PC-3 (cell line): ENCODE data around the gene MAML3. TPM values are rescaled to one million over a fixed set of nuclear protein-coding genes. Genes with fewer than 3 reads are reported as not detected.

Source experiments
- ATAC-seq: fragments of 200-7000 bp; cut with Tn5 transposase; 2 replicates; pipeline ENCODE4 v1.9.1; 2020; ENCODE audit warnings: mild to moderate bottlenecking, moderate library complexity
- BruUV-seq: library from RNA; stranded (reverse); fragments of 400-500 nt; replicated peaks from 2 replicates; lab custom pipeline; 2021; lab: Mats Ljungman, UMichigan
- CTCF ChIA-PET: fragments of 300-600 bp; sonication (Branson Sonifier 250); formaldehyde crosslinking; loops from one replicate; lab custom pipeline; 2022; ENCODE audit warnings: antibody characterized with exemption; lab: Charles Lee
- POLR2A ChIA-PET: fragments of 300-600 bp; sonication (Branson Sonifier 250); formaldehyde crosslinking; loops from one replicate; lab custom pipeline; 2022; ENCODE audit warnings: antibody characterized with exemption; ENCODE audit not compliant: unreplicated experiment; lab: Charles Lee
- DNase-seq: peaks from one replicate; pipeline ENCODE4 v3.0.0-alpha.2; 2015
- H2AFZ ChIP-seq: fragments of 300-600 bp; sonication (generic); 2 replicates; pipeline ENCODE4 v1.6.0; 2016; ENCODE audit warnings: antibody characterized with exemption, low read length
- H3F3A ChIP-seq: fragments of 300-600 bp; sonication (generic); one replicate; pipeline ENCODE4 v1.6.0; 2017; ENCODE audit warnings: antibody characterized with exemption, low read length, control low read depth, mild to moderate bottlenecking; ENCODE audit not compliant: unreplicated experiment
- H3K27ac ChIP-seq: fragments of 300-600 bp; sonication (generic); 2 replicates; pipeline ENCODE4 v1.5.1; 2016; ENCODE audit warnings: mild to moderate bottlenecking, low read length
- H3K27me3 ChIP-seq: fragments of 300-600 bp; sonication (generic); 2 replicates; pipeline ENCODE4 v1.6.1; 2016; ENCODE audit warnings: low read length, mixed read lengths
- H3K36me3 ChIP-seq: fragments of 300-600 bp; sonication (generic); 2 replicates; pipeline ENCODE4 v1.6.1; 2016; ENCODE audit warnings: low read depth, mixed run types, low read length, mixed read lengths
- H3K4me1 ChIP-seq: fragments of 300-600 bp; sonication (generic); 2 replicates; pipeline ENCODE4 v1.5.1; 2016; ENCODE audit warnings: low read length; ENCODE audit not compliant: insufficient read depth
- H3K4me2 ChIP-seq: fragments of 300-600 bp; sonication (generic); 2 replicates; pipeline ENCODE4 v1.6.0; 2016; ENCODE audit warnings: low read length
- H3K4me3 ChIP-seq: fragments of 300-600 bp; sonication (generic); 2 replicates; pipeline ENCODE4 v1.5.1; 2016; ENCODE audit warnings: mild to moderate bottlenecking, low read length, mixed read lengths
- H3K79me2 ChIP-seq: fragments of 300-600 bp; sonication (generic); 2 replicates; pipeline ENCODE4 v1.6.1; 2017; ENCODE audit warnings: low read length, mixed read lengths
- H3K9ac ChIP-seq: fragments of 300-600 bp; sonication (generic); 2 replicates; pipeline ENCODE4 v1.6.0; 2016; ENCODE audit warnings: mild to moderate bottlenecking, low read length
- H3K9me2 ChIP-seq: fragments of 300-600 bp; sonication (generic); replicated peaks from 2 replicates; pipeline ENCODE4 v1.6.1; 2016; ENCODE audit warnings: mixed run types, low read length, mixed read lengths
- H3K9me3 ChIP-seq: fragments of 300-600 bp; sonication (generic); 2 replicates; pipeline ENCODE4 v1.6.1; 2016; ENCODE audit warnings: low read length, mixed read lengths
- H4K20me1 ChIP-seq: fragments of 300-600 bp; sonication (generic); 2 replicates; pipeline ENCODE4 v1.6.1; 2016; ENCODE audit warnings: low read length, mixed read lengths
- CTCF ChIP-seq: fragments of 300-600 bp; sonication (generic); conservative IDR thresholded peaks from 2 replicates; pipeline ENCODE4 v1.5.1; 2017; ENCODE audit warnings: antibody characterized with exemption, low read depth, mild to moderate bottlenecking, low read length
- EZH2 ChIP-seq: fragments of 300-600 bp; sonication (generic); IDR thresholded peaks from one replicate; pipeline ENCODE4 v1.6.1; 2017; ENCODE audit warnings: antibody characterized with exemption, mild to moderate bottlenecking, low read length; ENCODE audit not compliant: unreplicated experiment
- EZH2phosphoT487 ChIP-seq: fragments of 300-600 bp; sonication (generic); IDR thresholded peaks from 2 replicates; pipeline ENCODE4 v1.6.1; 2018; ENCODE audit warnings: mild to moderate bottlenecking, antibody characterized with exemption, low read length, borderline replicate concordance
- intact Hi-C: fragments of 100-400 bp; cut with micrococcal nuclease; formaldehyde crosslinking; loops from 2 replicates; pipeline ENCODE4 v1.9.0; 2023
- total RNA-seq: library from RNA; depleted of rRNA; stranded (reverse); fragments of >200 nt; gene quantifications from 2 replicates; pipeline ENCODE4 v1.2.3, GENCODE V29; 2014

The MAML3 gene
- total RNA-seq, 1 experiment from 2014 or later, result 4.3 TPM

DNA sequence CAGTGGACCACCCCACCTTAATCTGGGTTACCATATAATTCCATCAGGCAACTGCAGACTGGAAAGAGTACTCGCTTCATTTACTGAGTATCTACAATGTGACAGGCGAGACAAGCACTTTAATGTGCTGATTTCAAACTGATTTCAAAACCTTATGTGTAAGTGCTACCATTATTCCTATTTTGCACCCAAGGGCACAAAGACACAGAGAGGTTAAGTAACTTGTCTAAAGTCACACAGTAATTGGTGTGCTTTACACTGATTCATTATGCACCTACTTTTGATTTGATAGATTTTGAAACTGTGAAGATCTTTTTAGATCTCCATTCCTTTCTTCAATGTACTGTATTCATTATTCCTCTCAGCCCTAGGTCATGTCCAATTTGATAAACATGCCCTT lies 296.0 kb downstream of the MAML3 start:
- H3K4me1 ChIP-seq, result peaks cover 17% of the 10 kb centered on the region
- H3K4me2 ChIP-seq, result no peak overlapping the region
- TF ChIP-seq CTCF (no peak), EZH2phosphoT487 (no peak), EZH2 (no peak)
- no peaks in the 10 kb centered on the region for H3K9me2 ChIP-seq
- H4K20me1 ChIP-seq, result no peaks in the 10 kb centered on the region
- POLR2A ChIA-PET, result no interaction called here
- no peaks in the 10 kb centered on the region for H3K36me3 ChIP-seq
- DNase-seq (no peak), ATAC-seq (no peak)
- H3F3A ChIP-seq, result no peaks in the 10 kb centered on the region
- no peaks in the 10 kb centered on the region for H3K27me3 ChIP-seq
- no TSS peak for BruUV-seq
- H3K27ac ChIP-seq, result no peak overlapping the region
- H3K9ac ChIP-seq, result no peak overlapping the region
- CTCF ChIA-PET, result interaction anchor here (0.6 to 0.8 kb wide), 2 partner anchors 118 to 154 kb away, joined by 3 read pairs; no protein-coding TSS in a partner anchor
- no peak overlapping the region for H3K4me3 ChIP-seq
- H2AFZ ChIP-seq, result no peak overlapping the region
- H3K79me2 ChIP-seq, result no peaks in the 10 kb centered on the region
- intact Hi-C loops, result no loop called here
- no peaks in the 10 kb centered on the region for H3K9me3 ChIP-seq

DNA sequence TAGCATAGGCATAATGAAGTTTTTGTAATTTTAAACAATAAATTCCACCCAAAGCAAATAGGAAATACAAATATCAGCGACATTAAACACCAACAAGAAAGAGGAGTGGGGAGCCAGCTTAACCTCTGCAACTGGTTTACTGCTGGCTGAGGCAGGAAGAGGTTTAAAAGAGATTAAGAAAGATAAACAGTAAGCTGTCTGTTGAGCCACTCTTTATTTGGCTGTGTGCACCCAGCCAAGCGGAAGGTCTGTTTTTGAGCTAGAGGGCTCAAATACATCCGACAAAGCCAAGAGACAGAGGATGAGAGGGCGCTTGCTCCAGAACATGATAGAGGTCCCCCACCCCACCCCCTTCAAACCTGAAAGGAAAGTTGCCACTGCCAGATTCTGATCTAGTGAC lies 297.0 kb downstream of the MAML3 start:
- no peak for TF ChIP-seq CTCF
- no peak for TF ChIP-seq EZH2phosphoT487
- TF ChIP-seq EZH2, result no peak
- ATAC-seq, result peak; percentile 96
- no TSS peak for BruUV-seq

DNA sequence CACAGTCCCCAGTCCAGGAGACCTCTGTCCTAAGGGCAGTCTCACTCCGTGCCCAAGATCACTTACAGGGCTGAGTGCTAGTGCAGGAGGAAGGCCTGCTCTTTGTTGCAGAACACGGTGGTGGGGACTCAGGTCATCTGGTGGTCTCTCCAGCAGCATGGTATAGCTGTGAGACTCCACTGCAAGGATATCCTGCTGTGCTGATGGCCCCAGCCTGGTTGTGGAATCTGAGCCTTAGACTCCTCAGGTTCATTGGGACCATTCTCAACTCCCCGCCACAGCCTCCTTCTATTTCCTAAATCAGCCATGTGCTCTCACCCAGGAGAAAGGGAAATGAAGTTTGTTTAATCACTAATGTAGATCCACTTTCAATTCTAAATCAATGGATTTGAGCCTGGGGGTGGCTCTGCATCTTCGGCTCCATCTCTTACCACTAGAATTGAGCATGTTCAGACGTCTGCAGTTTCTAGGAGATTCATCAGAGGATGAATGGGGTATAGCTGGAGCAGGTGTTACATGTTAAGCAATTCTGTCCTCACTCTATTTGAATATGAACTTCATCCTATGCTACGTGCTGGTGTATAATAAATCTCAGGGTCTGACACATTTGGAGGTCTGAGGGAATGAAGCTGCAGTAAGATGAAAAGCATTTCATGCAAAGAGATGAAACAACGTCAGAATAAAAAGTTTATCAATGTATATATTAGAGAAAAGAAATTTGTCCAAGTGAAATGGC lies 299.1 kb downstream of the MAML3 start:
- Histone ChIP-seq H3F3A (no peaks in the 10 kb centered on the region), H3K27me3 (no peaks in the 10 kb centered on the region), H3K36me3 (no peaks in the 10 kb centered on the region), H3K79me2 (no peaks in the 10 kb centered on the region), H3K4me1 (peaks cover 17% of the 10 kb centered on the region), H3K4me3 (no peak overlapping the region), H3K27ac (no peak overlapping the region), H3K9me2 (no peaks in the 10 kb centered on the region), H3K4me2 (no peak overlapping the region), H3K9ac (no peak overlapping the region), H4K20me1 (no peaks in the 10 kb centered on the region), H2AFZ (no peak overlapping the region), H3K9me3 (no peaks in the 10 kb centered on the region)
- DNase-seq (no peak), ATAC-seq (no peak)
- ChIA-PET POLR2A (no interaction called here), CTCF (no interaction called here)
- intact Hi-C loops, result no loop called here
- TF ChIP-seq EZH2, result no peak
- BruUV-seq, result no TSS peak

More for the DNA sequence above, 297.0 kb downstream of the MAML3 start:
- Histone ChIP-seq H3K36me3 (no peaks in the 10 kb centered on the region), H3K9me3 (no peaks in the 10 kb centered on the region), H3K9ac (no peak overlapping the region), H3K27me3 (no peaks in the 10 kb centered on the region), H4K20me1 (no peaks in the 10 kb centered on the region), H3K4me3 (no peak overlapping the region), H3K27ac (no peak overlapping the region), H3K4me1 (peaks cover 17% of the 10 kb centered on the region), H3K79me2 (no peaks in the 10 kb centered on the region), H3K4me2 (peak overlapping the region; percentile 18), H3K9me2 (no peaks in the 10 kb centered on the region), H3F3A (no peaks in the 10 kb centered on the region), H2AFZ (no peak overlapping the region)
- intact Hi-C loops, result no loop called here
- DNase-seq, result peak; percentile 65
- ChIA-PET POLR2A (interaction anchor here (0.6 kb wide), 1 partner anchor 33 kb away, joined by 3 read pairs; no protein-coding TSS in a partner anchor), CTCF (interaction anchor here (0.8 kb wide), 1 partner anchor 117 kb away, joined by 3 read pairs; no protein-coding TSS in a partner anchor)
